Neural cell (in vitro differentiated cells): ENCODE results near the gene APOBEC3F.

ENCODE experiments used
- CTCF ChIP-seq: fragments of 450-650 bp; IDR thresholded peaks from 2 replicates; pipeline ENCODE4 v1.5.1; 2014; ENCODE audit warnings: antibody characterized with exemption, mild to moderate bottlenecking, moderate library complexity; ENCODE audit not compliant: poor library complexity, severe bottlenecking
- EP300 ChIP-seq: fragments of 450-650 bp; conservative IDR thresholded peaks from 2 replicates; pipeline ENCODE4 v1.6.1; 2014; ENCODE audit warnings: antibody characterized with exemption, mild to moderate bottlenecking, moderate library complexity; ENCODE audit not compliant: poor library complexity, severe bottlenecking
- EZH2 ChIP-seq: fragments of 200-600, 300-800 bp; shearing (Covaris generic), sonication (generic); IDR thresholded peaks from 2 replicates; pipeline ENCODE4 v1.6.1; 2014; ENCODE audit warnings: antibody characterized with exemption, low read length, borderline replicate concordance, mild to moderate bottlenecking; ENCODE audit not compliant: insufficient read depth, poor library complexity, severe bottlenecking
- REST ChIP-seq: IDR thresholded peaks from 2 replicates; pipeline ENCODE4 v1.6.1; 2012; ENCODE audit warnings: borderline replicate concordance
- SMC3 ChIP-seq: fragments of 450-650 bp; conservative IDR thresholded peaks from 2 replicates; pipeline ENCODE4 v1.6.1; 2014; ENCODE audit warnings: antibody characterized with exemption, mild to moderate bottlenecking, moderate library complexity; ENCODE audit not compliant: poor library complexity

GRCh38 chr22:39103431-39103830 lies 62.8 kb downstream of the APOBEC3F start:
- TF ChIP-seq CTCF: no peak
- TF ChIP-seq SMC3: no peak
- TF ChIP-seq REST: no peak
- no peak for TF ChIP-seq EZH2
- no peak for TF ChIP-seq EP300
